H1 (cell line): ENCODE measurements around the gene COA3. TPM values are rescaled to one million over a fixed set of nuclear protein-coding genes. Genes with fewer than 3 reads are reported as not detected.

Experiments used
- CTCF ChIA-PET: fragments of 300-600 bp; sonication (Branson Sonifier 250); formaldehyde crosslinking; loops from one replicate; lab custom pipeline; 2021; ENCODE audit not compliant: partially characterized antibody; lab: Charles Lee
- POLR2A ChIA-PET: fragments of 300-600 bp; sonication (Branson Sonifier 250); formaldehyde crosslinking; loops from one replicate; lab custom pipeline; 2021; ENCODE audit warnings: inconsistent platforms; ENCODE audit not compliant: partially characterized antibody; lab: Charles Lee
- DNase-seq, 2 experiments: peaks; one replicate each; pipeline versions ENCODE4 v3.0.0 to v3.0.0-alpha.2; 2010 to 2022; ENCODE audit warnings: low spot score in 2 of 2, low read depth in 1 of 2, mixed read lengths in 1 of 2
- FAIRE-seq: peaks from 2 replicates; lab custom pipeline; 2011; peaks lifted over from hg19 to GRCh38; lab: Jason Lieb, UNC
- H2AFZ ChIP-seq: 2 replicates; pipeline ENCODE4 v1.8.1; 2012; ENCODE audit warnings: low read length, inconsistent platforms
- H2AK5ac ChIP-seq: 2 replicates; pipeline ENCODE4 v1.6.1; 2013; ENCODE audit warnings: low read depth, low read length
- H2BK120ac ChIP-seq: replicated peaks from 2 replicates; pipeline ENCODE3; 2013; ENCODE audit warnings: low read depth, low read length, inconsistent platforms
- H2BK12ac ChIP-seq: 2 replicates; pipeline ENCODE4 v1.6.1; 2013; ENCODE audit warnings: low read depth, low read length
- H2BK15ac ChIP-seq: 2 replicates; pipeline ENCODE4 v1.6.1; 2013; ENCODE audit warnings: low read length
- H2BK20ac ChIP-seq: 2 replicates; pipeline ENCODE4 v1.6.1; 2013; ENCODE audit warnings: low read length
- H2BK5ac ChIP-seq: 2 replicates; pipeline ENCODE4 v1.6.1; 2013; ENCODE audit warnings: low read depth, low read length
- H3K14ac ChIP-seq: 2 replicates; pipeline ENCODE4 v1.6.1; 2013; ENCODE audit warnings: inconsistent platforms; ENCODE audit not compliant: insufficient read length
- H3K18ac ChIP-seq: 2 replicates; pipeline ENCODE4 v1.6.1; 2013; ENCODE audit warnings: low read length; ENCODE audit errors: extremely low read depth
- H3K23ac ChIP-seq: 2 replicates; pipeline ENCODE4 v1.6.1; 2013; ENCODE audit warnings: inconsistent platforms; ENCODE audit not compliant: insufficient read length
- H3K23me2 ChIP-seq: 2 replicates; pipeline ENCODE4 v1.6.1; 2013; ENCODE audit warnings: low read depth, low read length
- H3K27ac ChIP-seq: 2 replicates; pipeline ENCODE4 v1.6.1; 2011; ENCODE audit warnings: low read depth, low read length, inconsistent platforms
- H3K27me3 ChIP-seq, 4 experiments: replicated peaks in 1 of 4; 1 replicate in 1 of 4; 2 replicates in 3 of 4; pipeline versions ENCODE4 v1.6.1 to v1.8.1; 2011 to 2013; ENCODE audit warnings: low read length in 3 of 4, mild to moderate bottlenecking in 3 of 4, inconsistent platforms in 2 of 4, mixed read lengths in 2 of 4, moderate library complexity in 1 of 4; ENCODE audit not compliant: control insufficient read depth in 3 of 4, insufficient read depth in 3 of 4; ENCODE audit errors: extremely low read depth in 1 of 4
- H3K36me3 ChIP-seq, 4 experiments: 2 replicates each; pipeline versions ENCODE4 v1.6.1 to v1.8.1; 2011 to 2013; ENCODE audit warnings: mild to moderate bottlenecking in 4 of 4, low read length in 3 of 4, moderate library complexity in 2 of 4, control low read depth in 1 of 4, inconsistent platforms in 1 of 4; ENCODE audit not compliant: insufficient read depth in 4 of 4, control insufficient read depth in 2 of 4
- H3K4ac ChIP-seq: replicated peaks from 2 replicates; pipeline ENCODE3; 2013; ENCODE audit warnings: low read length, low read depth, mixed read lengths, inconsistent platforms; ENCODE audit not compliant: insufficient read length
- H3K4me1 ChIP-seq, 4 experiments: replicated peaks in 1 of 4; 1 replicate in 1 of 4; 2 replicates in 3 of 4; pipeline versions ENCODE4 v1.6.1 to v1.8.1; 2011 to 2013; ENCODE audit warnings: low read length in 3 of 4, inconsistent platforms in 2 of 4, mixed read lengths in 1 of 4; ENCODE audit not compliant: insufficient read depth in 4 of 4, control insufficient read depth in 3 of 4
- H3K4me2 ChIP-seq, 2 experiments: 2 replicates each; pipeline versions ENCODE4 v1.6.1 to v1.8.1; 2011 to 2013; ENCODE audit warnings: low read depth in 2 of 2, low read length in 2 of 2, control low read depth in 1 of 2, inconsistent platforms in 1 of 2, mild to moderate bottlenecking in 1 of 2; ENCODE audit not compliant: insufficient read depth in 1 of 2
- H3K4me3 ChIP-seq, 4 experiments: fragments of 200-600, 300-600 bp in 1 of 4; sonication (generic), shearing (Covaris generic), sonication (Bioruptor Twin) in 1 of 4; 2 replicates each; pipeline versions ENCODE4 v1.5.1 to v1.8.1; 2011 to 2016; ENCODE audit warnings: low read length in 4 of 4, low read depth in 3 of 4, control low read depth in 2 of 4, inconsistent platforms in 2 of 4, mild to moderate bottlenecking in 2 of 4, mixed read lengths in 1 of 4, moderate library complexity in 1 of 4; ENCODE audit not compliant: insufficient read depth in 2 of 4; ENCODE audit errors: extremely low read depth in 1 of 4
- H3K56ac ChIP-seq: replicated peaks from 2 replicates; pipeline ENCODE3; 2013; ENCODE audit warnings: low read depth, mild to moderate bottlenecking, mixed read lengths, low read length, inconsistent platforms; ENCODE audit not compliant: insufficient read length
- H3K79me1 ChIP-seq: 2 replicates; pipeline ENCODE4 v1.6.1; 2013; ENCODE audit warnings: low read depth, low read length, control low read depth
- H3K79me2 ChIP-seq, 2 experiments: 2 replicates each; pipeline versions ENCODE4 v1.6.1 to v1.8.1; 2012 to 2013; ENCODE audit warnings: low read length in 2 of 2, mild to moderate bottlenecking in 2 of 2, inconsistent platforms in 1 of 2; ENCODE audit not compliant: insufficient read depth in 2 of 2, control insufficient read depth in 1 of 2
- H3K9ac ChIP-seq, 4 experiments: replicated peaks in 1 of 4; 1 replicate in 1 of 4; 2 replicates in 3 of 4; pipeline versions ENCODE4 v1.6.1 to v1.8.1; 2011 to 2013; ENCODE audit warnings: low read depth in 3 of 4, low read length in 3 of 4, control low read depth in 2 of 4, mild to moderate bottlenecking in 2 of 4, moderate library complexity in 2 of 4, inconsistent platforms in 1 of 4; ENCODE audit errors: extremely low read depth in 1 of 4
- H3K9me3 ChIP-seq, 2 experiments: 2 replicates each; pipeline versions ENCODE4 v1.6.1 to v1.8.1; 2012 to 2013; ENCODE audit warnings: mild to moderate bottlenecking in 2 of 2, moderate library complexity in 2 of 2, control low read depth in 1 of 2, inconsistent platforms in 1 of 2, low read depth in 1 of 2, low read length in 1 of 2, mixed read lengths in 1 of 2; ENCODE audit not compliant: insufficient read depth in 2 of 2
- H4K20me1 ChIP-seq, 2 experiments: replicated peaks in 1 of 2; 2 replicates each; pipeline versions ENCODE3 to v1.8.1; 2011 to 2013; ENCODE audit warnings: inconsistent platforms in 2 of 2, low read length in 2 of 2, mild to moderate bottlenecking in 1 of 2; ENCODE audit not compliant: insufficient read depth in 2 of 2, control insufficient read depth in 1 of 2
- H4K5ac ChIP-seq: 2 replicates; pipeline ENCODE4 v1.6.1; 2013; ENCODE audit warnings: low read length, low read depth, mixed read lengths, inconsistent platforms; ENCODE audit not compliant: insufficient read length
- H4K8ac ChIP-seq: 2 replicates; pipeline ENCODE4 v1.8.0; 2013; ENCODE audit warnings: mild to moderate bottlenecking, moderate library complexity, low read length, inconsistent platforms; ENCODE audit not compliant: insufficient read depth; ENCODE audit errors: extremely low read depth
- H4K91ac ChIP-seq: replicated peaks from 2 replicates; pipeline ENCODE3; 2013; ENCODE audit warnings: low read length, mixed read lengths, inconsistent platforms; ENCODE audit not compliant: insufficient read length
- CREB1 ChIP-seq: IDR thresholded peaks from 2 replicates; pipeline ENCODE4 v1.6.1; 2012; ENCODE audit warnings: inconsistent platforms
- CTCF ChIP-seq, 3 experiments: IDR thresholded peaks; 1 replicate in 2 of 3; 2 replicates in 1 of 3; pipeline versions ENCODE4 v1.5.1 to v1.6.1; 2011; ENCODE audit warnings: low read length in 3 of 3, mild to moderate bottlenecking in 3 of 3, inconsistent platforms in 2 of 3, low read depth in 1 of 3, moderate library complexity in 1 of 3; ENCODE audit not compliant: insufficient read depth in 1 of 3; ENCODE audit errors: control extremely low read depth in 1 of 3
- E2F6 ChIP-seq: IDR thresholded peaks from 2 replicates; pipeline ENCODE4 v1.6.1; 2012; ENCODE audit warnings: inconsistent platforms
- SAP30 ChIP-seq: fragments of 300-600 bp; sonication (generic); IDR thresholded peaks from 2 replicates; pipeline ENCODE4 v1.7.1; 2012; ENCODE audit warnings: low read length, moderate library complexity, mild to moderate bottlenecking, inconsistent platforms; ENCODE audit not compliant: insufficient read depth, insufficient replicate concordance
- SIRT6 ChIP-seq: IDR thresholded peaks from one replicate; pipeline ENCODE4 v1.7.1; 2012; ENCODE audit warnings: low read length, inconsistent platforms
- TAF7 ChIP-seq: optimal IDR thresholded peaks from 2 replicates; pipeline ENCODE3; 2011; ENCODE audit warnings: low read depth, mild to moderate bottlenecking, inconsistent platforms, low read length, moderate library complexity, borderline replicate concordance
- TBP ChIP-seq: IDR thresholded peaks from 2 replicates; pipeline ENCODE4 v1.6.1; 2011; ENCODE audit warnings: low read depth, low read length, improper control_type of control experiment
- TCF12 ChIP-seq: IDR thresholded peaks from 2 replicates; pipeline ENCODE4 v1.6.1; 2011; ENCODE audit warnings: low read depth, mild to moderate bottlenecking, low read length
- USF2 ChIP-seq: IDR thresholded peaks from 2 replicates; pipeline ENCODE4 v1.6.1; 2011; ENCODE audit warnings: low read length, improper control_type of control experiment
- YY1 ChIP-seq: IDR thresholded peaks from 2 replicates; pipeline ENCODE4 v1.6.1; 2011; ENCODE audit warnings: low read depth, mild to moderate bottlenecking, low read length
- WGBS, 2 experiments: shearing (Covaris generic) in 1 of 2; methylation state at CpG; one replicate each; pipeline versions ENCODE4 v1.1.6 to v1.1.7; 2013 to 2015; ENCODE audit warnings: low lambda C conversion rate in 2 of 2, mixed read lengths in 2 of 2, inconsistent platforms in 1 of 2, low coverage in 1 of 2, missing lambda C conversion rate in 1 of 2; ENCODE audit not compliant: insufficient replicate concordance in 2 of 2, insufficient coverage in 1 of 2, insufficient read length in 1 of 2; ENCODE audit errors: extremely low coverage in 1 of 2, missing lambda C conversion rate in 1 of 2; 5-methylcytosine and 5-hydroxymethylcytosine counted together
- polyA plus RNA-seq, 7 experiments: library from polyadenylated mRNA; depleted of rRNA in 3 of 7; stranded (reverse) in 5 of 7; unstranded in 2 of 7; fragments of >200 nt in 5 of 7; fragments of 200-250 nt in 2 of 7; gene quantifications; 1 replicate in 5 of 7; 2 replicates in 1 of 7; 4 replicates in 1 of 7; pipeline versions ENCODE4 v1.2.1 to v1.2.3, GENCODE V29; 2011 to 2013; ENCODE audit warnings: missing spikeins in 2 of 7, mixed read lengths in 2 of 7
- total RNA-seq: library from RNA; stranded (reverse); fragmentation: NEBNext Ultra II Directional; extraction: Animal tissue kit (Norgen Biotek cat#: 25700); gene quantifications from 2 replicates; pipeline ENCODE4 v1.2.1, GENCODE V29; 2021

Gene COA3
- total and polyA plus RNA-seq, 2 of the 8 experiments (the other 6 are each of a cell fraction or from before 2014, with no cell fraction given): 68.4 to 143 TPM

- Histone ChIP-seq H2BK20ac (no peak overlapping the region), H3K4me3 (no peak overlapping the region), H3K9me3 (no peaks in the 10 kb centered on the region), H3K23ac (no peak overlapping the region), H4K5ac (no peak overlapping the region), H3K27ac (no peak overlapping the region), H2BK12ac (no peak overlapping the region), H3K18ac (no peak overlapping the region), H2AFZ (no peak overlapping the region), H3K14ac (no peak overlapping the region), H3K36me3 (no peaks in the 10 kb centered on the region; a peak in 2 of 8 replicates), H2BK15ac (no peak overlapping the region), H3K56ac (no peak overlapping the region), H4K8ac (no peak overlapping the region), H3K79me2 (no peaks in the 10 kb centered on the region), H3K4me2 (no peak overlapping the region), H3K27me3 (peaks cover 0 to 7% (median 3%) of the 10 kb centered on the region in 4 experiments; a peak in 3 of 7 replicates), H2BK120ac (no peak overlapping the region), H3K79me1 (no peaks in the 10 kb centered on the region), H4K20me1 (no peaks in the 10 kb centered on the region), H3K4ac (no peak overlapping the region), H3K23me2 (no peaks in the 10 kb centered on the region), H4K91ac (no peak overlapping the region), H2BK5ac (no peak overlapping the region), H3K9ac (no peak overlapping the region), H2AK5ac (no peak overlapping the region), H3K4me1 (no peaks in the 10 kb centered on the region)
- CTCF ChIA-PET: interaction anchor here (0.6 to 1.8 kb wide), 5 partner anchors 14 to 80 kb away, joined by 3 to 13 read pairs (median 4); partner anchors contain the start of gene BECN1
- WGBS, 2 experiments: 90% methylated on average over 1 of the region's 1 CpG; no CpG with 5 or more reads in 1 of the 2 experiments
- DNase-seq: no peak
- POLR2A ChIA-PET: interaction anchor here (1.0 to 1.8 kb wide), 3 partner anchors 8 to 29 kb away, joined by 3 to 4 read pairs (median 3); no protein-coding TSS in a partner anchor
- FAIRE-seq: no peak
- TF ChIP-seq USF2 (no peak), TBP (no peak), YY1 (no peak), CREB1 (no peak), E2F6 (no peak), SAP30 (no peak), CTCF (IDR thresholded peaks at IDR 0.05; ENCODE audit: control extremely low read depth in 1 of 3, insufficient read depth in 1 of 3, low read depth in 1 of 3, low read length in 3 of 3) (no peak), TCF12 (no peak), SIRT6 (no peak), TAF7 (no peak)
Measured at GRCh38 chr17:42804918-42805367, 6.4 kb upstream of the COA3 start.
